K562 (cell line): ENCODE data around the gene BMAL2.

Experiments
- CREB1 ChIP-seq, 2 experiments: sonication (generic) in 1 of 2; formaldehyde crosslinking in 1 of 2; IDR thresholded peaks; 2 replicates each; pipeline versions ENCODE4 v1.6.1 to v1.8.0; 2012 to 2022; ENCODE audit warnings: inconsistent platforms in 1 of 2, mild to moderate bottlenecking in 1 of 2, missing genetic modification reagents in 1 of 2, moderate library complexity in 1 of 2
- ETV6 ChIP-seq, 3 experiments: fragments of 150-350 bp in 1 of 3; sonication (generic) in 1 of 3; formaldehyde crosslinking in 1 of 3; IDR thresholded peaks; 2 replicates each; pipeline versions ENCODE4 v1.6.1 to v1.8.0; 2014 to 2022; ENCODE audit warnings: borderline replicate concordance in 2 of 3, low read depth in 2 of 3, antibody characterized with exemption in 1 of 3, low read length in 1 of 3, mild to moderate bottlenecking in 1 of 3, missing genetic modification reagents in 1 of 3
- NCOA1 ChIP-seq: fragments of 450-650 bp; IDR thresholded peaks from 2 replicates; pipeline ENCODE4 v1.6.1; 2016; ENCODE audit warnings: low read depth
- SETDB1 ChIP-seq: IDR thresholded peaks from one replicate; pipeline ENCODE4 v1.6.1; 2012; ENCODE audit warnings: low read length, control low read depth, inconsistent platforms
- TAL1 ChIP-seq: fragments of 450-650 bp; IDR thresholded peaks from 2 replicates; pipeline ENCODE4 v1.6.1; 2016; ENCODE audit warnings: mild to moderate bottlenecking
- ZNF655 ChIP-seq: fragments of 250-450 bp; sonication (Bioruptor Pico); IDR thresholded peaks from 2 replicates; pipeline ENCODE4 v1.5.0; 2021
- TF ChIP-seq, protein P1 (sequence below): sonication (generic); formaldehyde crosslinking; IDR thresholded peaks from 2 replicates; pipeline ENCODE4 v1.4.0; 2020; ENCODE audit warnings: mild to moderate bottlenecking, missing genetic modification reagents

DNA sequence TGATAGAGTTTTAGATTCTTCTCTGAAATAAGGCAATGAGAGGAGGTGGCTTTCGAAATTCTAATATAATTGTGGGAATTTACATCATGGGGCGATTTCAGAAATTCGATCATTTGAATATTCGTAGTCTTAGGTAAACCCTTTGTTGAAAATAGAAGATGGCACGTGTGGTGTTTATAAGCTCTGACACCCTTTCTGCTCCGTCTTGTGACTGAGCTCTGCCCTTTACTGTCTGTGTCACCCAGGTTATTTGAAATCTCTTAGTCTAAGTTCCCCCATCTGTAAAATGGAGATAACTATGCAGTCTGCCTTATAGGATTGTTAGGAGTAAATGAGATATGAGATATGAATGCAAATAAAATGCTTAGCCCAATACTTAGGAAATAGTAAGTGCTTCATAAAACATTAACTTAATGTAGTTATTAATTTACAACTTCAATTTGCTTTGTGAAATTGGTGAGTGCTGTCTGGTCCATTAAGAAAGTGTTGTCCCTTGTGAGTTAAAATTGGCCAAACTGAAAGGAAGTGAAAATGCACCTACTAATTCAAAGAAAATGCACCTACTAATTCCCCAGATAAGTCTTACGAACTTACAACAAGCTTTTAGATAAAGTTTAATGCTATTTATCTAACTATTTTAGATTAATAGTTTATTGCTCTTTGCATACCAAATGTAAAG, 1.5 kb downstream of the BMAL2 start:
- TF ChIP-seq ETV6 (IDR thresholded peaks at IDR 0.05; ENCODE audit: borderline replicate concordance in 1 of 2, low read depth in 2 of 2, low read length in 1 of 2) (no peak), ETV6 (CRISPR knock-in tag; IDR thresholded peaks at IDR 0.05; ENCODE audit: borderline replicate concordance) (no peak), NCOA1 (no peak), TAL1 (no peak), CREB1 (IDR thresholded peaks at IDR 0.05) (no peak), CREB1 (CRISPR knock-in tag; IDR thresholded peaks at IDR 0.05) (no peak), SETDB1 (no peak), ZNF655 (no peak)
- TF ChIP-seq, protein P1, sequence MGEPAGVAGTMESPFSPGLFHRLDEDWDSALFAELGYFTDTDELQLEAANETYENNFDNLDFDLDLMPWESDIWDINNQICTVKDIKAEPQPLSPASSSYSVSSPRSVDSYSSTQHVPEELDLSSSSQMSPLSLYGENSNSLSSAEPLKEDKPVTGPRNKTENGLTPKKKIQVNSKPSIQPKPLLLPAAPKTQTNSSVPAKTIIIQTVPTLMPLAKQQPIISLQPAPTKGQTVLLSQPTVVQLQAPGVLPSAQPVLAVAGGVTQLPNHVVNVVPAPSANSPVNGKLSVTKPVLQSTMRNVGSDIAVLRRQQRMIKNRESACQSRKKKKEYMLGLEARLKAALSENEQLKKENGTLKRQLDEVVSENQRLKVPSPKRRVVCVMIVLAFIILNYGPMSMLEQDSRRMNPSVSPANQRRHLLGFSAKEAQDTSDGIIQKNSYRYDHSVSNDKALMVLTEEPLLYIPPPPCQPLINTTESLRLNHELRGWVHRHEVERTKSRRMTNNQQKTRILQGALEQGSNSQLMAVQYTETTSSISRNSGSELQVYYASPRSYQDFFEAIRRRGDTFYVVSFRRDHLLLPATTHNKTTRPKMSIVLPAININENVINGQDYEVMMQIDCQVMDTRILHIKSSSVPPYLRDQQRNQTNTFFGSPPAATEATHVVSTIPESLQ: no peak
